A549 treated with ZK216348 at 1 μM for 4 hours (cell line): Measurements from ENCODE around the gene AGAP3. TPM values are rescaled to one million over a fixed set of nuclear protein-coding genes. Genes with fewer than 3 reads are reported as not detected.

Source experiments
- total RNA-seq: library from RNA; stranded (reverse); fragments of 200-300 nt; extraction: Qiagen RNA extraction; gene quantifications from 5 replicates; pipeline ENCODE4 v1.2.3, GENCODE V29; 2022; ENCODE audit warnings: low read depth

AGAP3 gene
- 37.7 to 73.4 TPM (median 64.2 TPM) in 5 replicates for total RNA-seq

DNA sequence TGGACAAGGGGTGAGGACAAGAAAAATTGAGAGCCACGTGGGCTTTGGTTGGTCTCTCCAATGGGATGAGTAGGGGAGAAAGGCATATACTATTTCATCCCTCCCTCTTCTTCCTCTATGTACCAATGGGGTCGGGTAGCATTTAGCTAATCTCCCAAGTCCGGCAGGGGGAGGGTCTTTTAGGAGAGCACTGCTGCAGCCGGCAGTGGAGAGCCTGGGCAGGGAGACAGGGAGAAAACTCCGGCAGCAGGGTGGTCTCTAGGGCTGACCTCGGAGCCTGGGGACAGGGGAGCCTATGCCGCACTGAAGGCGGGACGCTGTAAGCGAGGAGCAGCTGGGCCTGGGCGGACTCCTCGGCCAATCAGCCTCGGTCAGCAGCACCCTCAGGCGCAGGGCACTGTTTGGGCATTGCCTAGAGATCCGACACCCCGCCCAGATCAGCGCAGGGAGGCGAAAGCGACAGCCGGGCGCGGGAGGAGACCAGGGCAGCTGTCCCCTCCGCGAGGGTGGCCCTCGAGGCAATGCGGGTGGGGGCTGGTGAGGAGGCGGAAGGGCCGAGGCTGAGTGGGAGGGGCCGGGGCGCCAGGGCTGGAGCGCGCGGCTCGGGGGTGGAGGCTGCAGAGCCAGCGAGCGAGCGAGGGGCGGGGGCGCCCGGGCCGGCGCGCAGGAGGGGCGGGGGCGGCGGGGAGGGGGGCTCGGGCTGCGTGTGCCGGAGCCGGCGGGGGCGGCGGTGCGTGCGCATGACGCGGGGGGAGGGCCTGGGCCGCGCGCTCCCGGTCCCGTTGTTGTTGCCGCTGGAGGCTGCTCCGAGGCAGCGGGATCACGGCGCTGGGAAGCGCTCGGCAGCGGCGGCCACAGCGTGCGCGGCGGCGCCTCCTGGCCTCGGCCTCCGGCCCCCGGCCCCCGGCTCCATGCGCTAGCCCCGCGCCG, at the start of gene AGAP3:
Gene AGAP3 (plus strand): TSS at position 785 of the 930 bp plus-strand sequence. CDS start 267 bp downstream, outside the sequence.

DNA sequence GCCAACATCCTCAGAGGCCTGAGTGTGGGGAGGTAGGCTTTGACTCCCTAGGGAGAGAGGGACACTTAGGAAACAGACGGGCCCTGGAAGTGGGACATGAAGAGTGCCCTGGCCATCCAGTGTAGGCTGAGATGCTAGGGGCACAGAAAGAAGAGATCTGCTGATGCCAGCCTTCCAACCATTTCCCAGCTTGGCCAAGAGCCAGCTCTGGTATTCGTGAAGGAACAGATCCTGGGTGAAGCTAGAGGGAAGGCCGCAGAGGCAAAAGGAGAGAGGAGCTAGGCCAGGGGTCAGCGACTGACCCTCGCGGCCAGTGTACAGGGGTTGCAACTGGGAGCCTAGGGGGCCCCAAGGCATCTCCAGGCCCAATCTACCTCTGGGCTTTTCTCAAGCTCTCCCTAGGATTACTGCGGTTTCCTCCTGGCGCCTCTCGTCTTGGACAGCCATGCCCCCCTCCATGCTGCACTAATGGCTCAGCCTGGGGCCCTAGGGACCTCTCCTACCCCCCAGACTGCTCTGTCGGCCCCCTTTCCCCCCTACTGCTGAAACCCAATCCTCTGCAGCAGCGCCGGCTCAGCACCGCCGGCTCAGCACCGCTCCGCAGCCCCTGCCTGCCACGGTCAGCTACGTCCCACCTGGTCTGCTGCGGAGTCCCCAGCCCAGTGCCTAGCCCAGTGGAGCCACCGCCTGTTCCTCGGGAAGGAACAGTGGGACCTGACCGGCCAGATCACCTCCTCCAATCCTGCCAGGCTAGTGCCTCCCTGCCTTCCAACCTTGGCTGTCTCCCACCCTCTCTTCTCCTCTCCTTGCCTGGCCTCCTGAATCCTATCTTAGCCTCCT, 38.1 kb upstream of the AGAP3 start, which contains the start of gene ASIC3:
Gene ASIC3 (plus strand): TSS at position 556 of the 840 bp plus-strand sequence. CDS start 355 bp downstream, outside the sequence.

DNA sequence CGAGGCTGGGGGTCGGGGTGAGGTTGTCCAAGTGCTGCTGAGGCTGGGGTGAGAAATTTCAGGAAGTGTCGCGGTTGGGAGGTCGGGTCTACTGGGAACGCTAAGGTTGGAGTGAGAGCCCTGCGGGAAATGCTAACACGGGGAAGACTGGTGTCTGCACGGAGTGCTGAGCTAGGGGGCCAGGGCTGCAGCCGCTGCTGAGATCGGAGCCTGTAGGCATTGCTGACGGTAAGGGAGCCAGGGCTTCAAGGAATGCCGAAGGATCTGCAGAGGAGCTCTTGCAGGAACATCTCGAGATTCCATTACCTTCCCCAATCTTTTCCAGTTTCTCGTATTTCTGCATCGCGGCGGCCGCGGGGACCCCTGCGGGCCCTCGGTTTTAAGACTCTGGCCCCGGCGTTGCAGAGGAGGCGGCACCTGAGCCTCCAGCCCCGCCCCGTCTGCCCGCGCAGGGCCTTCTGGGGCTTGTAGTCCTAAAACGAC, 28.7 kb upstream of the AGAP3 start, which contains the start of gene CDK5:
Gene CDK5 (minus strand): TSS at position 392 of the 483 bp plus-strand sequence. CDS start 49 bp downstream, at position 343.

DNA sequence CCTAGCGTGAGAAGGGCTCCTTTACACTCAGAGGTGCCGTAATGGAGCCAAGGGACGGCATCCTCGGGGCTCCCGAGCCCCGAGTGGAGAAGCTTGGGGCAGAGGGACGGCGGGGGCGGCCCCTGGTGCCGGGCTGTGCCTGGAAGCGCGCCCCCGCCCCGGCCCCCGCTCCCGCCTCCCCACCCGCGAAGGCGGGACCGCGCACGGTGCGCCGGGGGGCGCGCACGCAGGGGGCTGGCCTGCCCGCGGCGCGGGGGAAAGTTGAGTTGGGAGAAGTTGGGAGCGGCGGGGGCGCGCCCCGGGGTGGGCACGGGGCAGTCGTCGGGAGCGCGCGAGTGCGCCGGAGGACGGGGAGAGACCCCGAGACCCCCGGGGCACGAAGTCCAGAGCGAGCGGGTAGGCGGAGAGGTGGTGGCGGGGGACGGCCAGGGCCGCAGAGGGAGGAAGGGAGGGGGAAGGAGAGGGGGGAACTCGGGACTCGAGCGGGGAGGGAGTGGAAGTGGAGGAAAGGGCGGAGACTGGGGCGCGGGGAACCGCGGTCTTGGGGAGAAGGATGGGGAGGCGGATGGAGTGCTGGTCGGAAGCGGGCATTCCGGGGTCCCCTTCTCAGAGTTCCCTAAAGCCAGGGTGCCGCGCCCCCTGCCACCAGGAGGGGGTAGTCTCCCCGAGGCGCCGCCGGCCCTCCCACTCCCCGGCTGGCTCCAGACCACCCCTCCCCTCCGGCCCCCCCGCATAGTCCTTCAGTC, 26.7 kb upstream of the AGAP3 start, which contains the start of gene SLC4A2:
Gene SLC4A2 (plus strand): TSS at position 223 of the 746 bp plus-strand sequence. CDS start 2,399 bp downstream, outside the sequence.

DNA sequence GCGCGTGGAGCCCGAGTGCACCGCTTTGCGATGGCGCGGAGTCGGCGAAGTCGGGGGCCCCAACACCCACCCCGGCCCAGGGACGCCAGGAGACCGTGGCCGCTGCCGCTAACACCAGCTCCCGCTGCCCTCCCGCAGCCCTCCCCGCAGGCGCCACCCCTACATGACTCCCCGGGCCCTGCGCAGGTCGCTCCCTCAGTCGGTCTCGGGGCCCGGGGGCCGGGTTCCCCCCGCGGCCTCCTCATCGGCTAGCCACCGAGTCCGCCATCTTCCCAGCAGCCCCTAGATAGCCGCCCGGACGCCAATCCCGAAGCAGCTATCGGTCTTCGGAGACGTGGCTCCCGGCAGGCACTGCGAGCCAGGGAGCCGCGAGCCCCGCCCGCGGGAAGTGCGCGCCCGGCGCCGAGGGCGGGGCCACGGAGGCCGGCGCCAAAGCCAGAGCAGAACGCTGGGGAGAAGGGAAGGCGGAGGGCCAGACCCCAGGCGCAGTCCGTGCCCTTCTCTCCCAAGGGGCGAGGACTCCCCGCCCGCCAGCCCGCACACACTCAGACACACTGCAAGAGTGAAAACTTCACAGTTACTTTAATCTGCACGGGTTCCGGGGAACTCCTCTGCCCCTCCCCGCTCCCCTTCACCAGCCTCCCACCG, 5.6 kb upstream of the AGAP3 start, which contains the start of gene FASTK:
Gene FASTK (minus strand): TSS at position 288 of the 648 bp plus-strand sequence. CDS start 43 bp downstream, at position 245.

DNA sequence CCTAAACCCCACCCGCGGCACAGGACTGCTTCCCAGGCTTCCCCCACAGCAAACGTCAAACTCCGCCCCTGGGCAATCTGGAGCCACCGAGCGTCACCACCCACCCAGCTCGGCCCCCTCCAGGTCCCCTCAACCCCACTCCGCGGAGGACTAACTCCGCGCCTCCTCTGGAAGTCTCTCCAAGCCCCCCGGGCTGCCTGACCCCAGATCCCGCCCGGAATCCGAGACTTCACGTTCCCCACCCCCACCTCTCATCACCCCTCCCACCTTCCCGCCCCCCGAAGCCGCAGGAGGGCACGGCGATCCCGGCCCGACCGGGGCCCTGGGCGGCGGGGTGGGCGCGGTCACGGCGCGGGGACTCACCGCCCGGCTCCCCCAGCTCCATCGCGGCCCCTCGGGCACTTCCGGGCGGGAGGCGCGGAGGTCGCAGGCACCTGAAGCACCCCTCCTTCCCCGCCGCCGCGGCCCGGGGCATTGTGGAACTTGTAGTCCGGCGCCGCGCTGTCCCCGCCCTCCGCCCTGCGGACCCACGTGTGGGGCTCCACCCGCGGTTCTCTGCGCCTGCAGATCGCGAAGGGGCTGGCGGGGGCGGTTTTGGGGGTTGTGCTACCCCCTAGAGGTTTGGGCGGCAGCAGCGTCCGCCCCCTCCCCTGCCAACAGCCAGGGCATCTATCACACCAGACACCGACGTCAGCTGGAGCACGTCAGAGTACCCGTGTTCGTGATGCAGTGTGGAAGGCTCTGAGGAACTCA, 3.0 kb upstream of the AGAP3 start, which contains the start of gene TMUB1:
Gene TMUB1 (minus strand): TSS at position 423 of the 753 bp plus-strand sequence. CDS start 930 bp downstream, outside the sequence.

DNA sequence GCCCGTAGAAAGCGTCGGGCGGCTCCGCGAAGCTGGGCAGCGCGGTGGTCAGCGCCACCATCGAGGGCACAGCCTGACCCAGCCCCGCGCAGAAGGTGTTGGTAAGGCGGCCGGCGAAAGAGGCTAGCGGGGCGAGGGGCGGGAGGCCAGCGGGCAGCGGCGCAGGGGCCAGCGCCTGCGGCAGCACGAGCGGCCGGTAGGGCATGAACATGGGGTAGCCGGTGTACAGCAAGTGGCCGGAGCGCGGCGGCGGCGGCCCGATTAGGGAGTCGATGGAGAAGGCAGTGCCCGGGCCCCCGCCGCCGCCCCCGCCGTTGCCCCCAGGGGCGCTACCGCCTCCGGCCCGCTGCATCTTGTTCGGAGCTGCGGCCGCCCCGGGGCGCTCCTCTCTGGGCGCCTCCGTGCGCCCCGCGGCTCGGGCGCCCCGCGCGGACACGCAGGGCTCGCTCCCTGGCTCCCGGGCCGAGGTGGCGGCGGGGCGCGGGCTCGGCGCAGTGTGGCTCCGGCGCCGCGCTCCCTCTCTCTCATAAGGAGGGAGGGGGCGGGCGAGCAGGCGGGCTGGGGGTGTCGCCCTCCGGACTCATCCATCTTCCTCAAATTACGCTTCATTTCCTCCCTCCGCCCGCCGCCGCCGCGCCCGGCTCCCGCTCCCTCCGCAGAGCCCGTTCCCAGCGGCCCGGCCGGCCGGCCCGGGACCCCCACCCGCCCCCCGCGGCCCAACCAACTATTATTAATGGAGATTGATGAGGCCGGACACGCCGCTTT, 81.1 kb downstream of the AGAP3 start, which contains the start of gene GBX1:
Gene GBX1 (minus strand): TSS at position 498 of the 765 bp plus-strand sequence. CDS start 146 bp downstream, at position 352.

DNA sequence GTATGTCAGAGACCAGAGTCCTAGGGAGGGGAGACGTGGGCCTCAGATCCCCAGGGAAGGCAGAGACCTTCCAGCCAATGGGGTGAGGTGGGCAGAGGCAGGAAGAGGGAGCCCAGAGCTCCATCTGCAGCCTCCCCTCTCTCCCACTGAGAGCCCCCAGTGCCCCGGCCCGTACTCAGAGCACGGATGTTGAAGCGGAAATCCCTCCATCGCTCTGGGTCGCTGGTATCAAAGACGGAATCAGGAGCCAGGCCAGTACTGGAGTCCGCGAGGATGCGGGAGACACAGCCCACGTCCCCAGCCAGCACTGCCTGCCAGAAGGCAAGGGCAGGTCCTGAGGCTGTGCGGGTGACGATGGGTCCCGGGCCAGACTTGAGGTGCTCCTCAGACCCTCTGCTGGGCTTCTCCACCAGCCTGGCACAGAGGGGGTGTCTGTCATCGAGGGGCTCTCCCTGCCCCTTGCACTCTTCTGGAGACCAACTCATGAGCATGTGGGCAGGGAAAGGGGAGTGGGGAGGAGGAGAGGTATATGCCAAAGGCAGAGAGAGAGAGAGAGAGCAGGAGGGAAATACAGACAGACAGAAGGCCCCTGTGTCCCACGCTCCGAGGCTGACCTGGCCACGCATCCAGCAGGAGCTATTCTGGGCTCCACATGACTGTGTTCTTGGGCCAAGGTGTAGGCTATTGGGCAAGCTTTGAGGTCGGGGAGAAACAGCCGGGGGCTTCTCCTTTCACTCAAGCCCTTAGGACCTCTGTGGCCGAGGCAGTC, 100.5 kb downstream of the AGAP3 start, which contains the start of gene ASB10:
Gene ASB10 (minus strand): TSS at position 611 of the 769 bp plus-strand sequence. CDS start 120 bp downstream, at position 491.

Other genes starting within 250 kb of the AGAP3 start
- gene AOC1, start 234.0 kb upstream of the AGAP3 start, total RNA-seq, result 0.06 TPM in 1 of 5 replicates, not detected in the others
- gene KCNH2, start 108.2 kb upstream of the AGAP3 start, total RNA-seq, result 0.71 to 1.2 TPM (median 0.98 TPM) in 5 replicates
- 0.07 to 1.0 TPM (median 0.46 TPM) in 5 replicates for gene NOS3, start 95.5 kb upstream of the AGAP3 start, total RNA-seq
- 0.25 to 0.94 TPM (median 0.43 TPM) in 5 replicates for gene ATG9B, start 62.0 kb upstream of the AGAP3 start, total RNA-seq
- gene ABCB8, start 58.0 kb upstream of the AGAP3 start, total RNA-seq, result 26.6 to 53.5 TPM (median 47.4 TPM) in 5 replicates
- gene ASIC3, start 37.9 kb upstream of the AGAP3 start, total RNA-seq, result 6.8 to 11.5 TPM (median 9.8 TPM) in 5 replicates
- gene CDK5, start 28.6 kb upstream of the AGAP3 start, total RNA-seq, result 31.4 to 36.6 TPM (median 35.2 TPM) in 5 replicates
- gene SLC4A2, start 26.9 kb upstream of the AGAP3 start, total RNA-seq, result 149 to 300 TPM (median 293 TPM) in 5 replicates
- gene FASTK, start 5.7 kb upstream of the AGAP3 start, total RNA-seq, result 40.8 to 89.4 TPM (median 74.8 TPM) in 5 replicates
- 25.0 to 62.9 TPM (median 56.1 TPM) in 5 replicates for gene TMUB1, start 3.0 kb upstream of the AGAP3 start, total RNA-seq
- gene GBX1, start 81.2 kb downstream of the AGAP3 start, total RNA-seq, result 0.23 TPM in 1 of 5 replicates, not detected in the others
- gene ASB10, start 100.8 kb downstream of the AGAP3 start, total RNA-seq, result not detected in 5 replicates
- not detected in 5 replicates for gene H2BK1, start 124.0 kb downstream of the AGAP3 start, total RNA-seq
- 49.7 to 70.8 TPM (median 65.5 TPM) in 5 replicates for gene ABCF2, start 140.7 kb downstream of the AGAP3 start, total RNA-seq
- gene CHPF2, start 146.0 kb downstream of the AGAP3 start, total RNA-seq, result 29.8 to 50.8 TPM (median 45.0 TPM) in 5 replicates
- 8.0 to 11.8 TPM (median 10.5 TPM) in 5 replicates for gene SMARCD3, start 162.2 kb downstream of the AGAP3 start, total RNA-seq